Coronary artery (tissue), 2 donors: ENCODE results near the gene ERAS.

Source experiments
- DNase-seq: peaks from one replicate; pipeline ENCODE4 v3.0.0-alpha.2; 2017; ENCODE audit warnings: low spot score
- H3K27ac ChIP-seq, 2 donors: fragments of 200-600 bp; sonication (generic); one replicate each; pipeline ENCODE4 v1.5.1; 2016 to 2019
- H3K4me3 ChIP-seq: fragments of 200-600 bp; sonication (generic); 2 replicates; pipeline ENCODE4 v1.5.1; 2016; ENCODE audit warnings: mild to moderate bottlenecking, moderate library complexity
- TF ChIP-seq, protein P1 (sequence below): fragments of 200-600 bp; sonication (generic); IDR thresholded peaks from one replicate; pipeline ENCODE4 v1.5.1; 2019; ENCODE audit warnings: antibody characterized with exemption

Gene ERAS

DNA sequence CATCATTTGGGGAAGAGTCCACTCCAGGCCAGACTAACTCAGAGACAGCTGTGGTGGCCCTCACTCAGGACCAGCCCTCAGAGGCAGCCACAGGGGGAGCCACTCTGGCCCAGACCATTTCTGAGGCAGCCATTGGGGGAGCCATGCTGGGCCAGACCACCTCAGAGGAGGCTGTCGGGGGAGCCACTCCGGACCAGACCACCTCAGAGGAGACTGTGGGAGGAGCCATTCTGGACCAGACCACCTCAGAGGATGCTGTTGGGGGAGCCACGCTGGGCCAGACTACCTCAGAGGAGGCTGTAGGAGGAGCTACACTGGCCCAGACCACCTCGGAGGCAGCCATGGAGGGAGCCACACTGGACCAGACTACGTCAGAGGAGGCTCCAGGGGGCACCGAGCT, 3.3 kb upstream of the ERAS start:
- TF ChIP-seq, protein P1, sequence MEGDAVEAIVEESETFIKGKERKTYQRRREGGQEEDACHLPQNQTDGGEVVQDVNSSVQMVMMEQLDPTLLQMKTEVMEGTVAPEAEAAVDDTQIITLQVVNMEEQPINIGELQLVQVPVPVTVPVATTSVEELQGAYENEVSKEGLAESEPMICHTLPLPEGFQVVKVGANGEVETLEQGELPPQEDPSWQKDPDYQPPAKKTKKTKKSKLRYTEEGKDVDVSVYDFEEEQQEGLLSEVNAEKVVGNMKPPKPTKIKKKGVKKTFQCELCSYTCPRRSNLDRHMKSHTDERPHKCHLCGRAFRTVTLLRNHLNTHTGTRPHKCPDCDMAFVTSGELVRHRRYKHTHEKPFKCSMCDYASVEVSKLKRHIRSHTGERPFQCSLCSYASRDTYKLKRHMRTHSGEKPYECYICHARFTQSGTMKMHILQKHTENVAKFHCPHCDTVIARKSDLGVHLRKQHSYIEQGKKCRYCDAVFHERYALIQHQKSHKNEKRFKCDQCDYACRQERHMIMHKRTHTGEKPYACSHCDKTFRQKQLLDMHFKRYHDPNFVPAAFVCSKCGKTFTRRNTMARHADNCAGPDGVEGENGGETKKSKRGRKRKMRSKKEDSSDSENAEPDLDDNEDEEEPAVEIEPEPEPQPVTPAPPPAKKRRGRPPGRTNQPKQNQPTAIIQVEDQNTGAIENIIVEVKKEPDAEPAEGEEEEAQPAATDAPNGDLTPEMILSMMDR, result no peak
- DNase-seq, result no peak
- Histone ChIP-seq H3K4me3 (no peak overlapping the region), H3K27ac (no peak overlapping the region)

DNA sequence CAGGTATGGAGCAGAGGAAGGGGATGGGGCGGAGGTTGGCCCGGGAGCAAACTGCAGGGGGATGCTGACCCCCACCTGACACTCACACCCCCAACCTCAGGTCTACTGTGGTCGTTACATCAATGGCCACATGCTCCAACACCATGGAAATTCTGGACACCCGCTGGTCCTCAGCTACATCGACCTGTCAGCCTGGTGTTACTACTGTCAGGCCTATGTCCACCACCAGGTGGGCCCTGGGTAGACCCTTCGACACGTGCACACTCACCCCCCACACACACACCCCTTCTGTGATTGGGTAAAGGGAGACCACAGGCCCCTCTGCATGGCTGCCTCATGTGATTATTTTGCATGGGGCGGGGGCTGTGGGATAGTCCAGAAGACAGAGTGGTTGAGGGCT, 2.2 kb upstream of the ERAS start:
- Histone ChIP-seq H3K27ac (no peak overlapping the region), H3K4me3 (no peak overlapping the region)
- no peak for DNase-seq
- TF ChIP-seq, protein P1, result no peak

DNA sequence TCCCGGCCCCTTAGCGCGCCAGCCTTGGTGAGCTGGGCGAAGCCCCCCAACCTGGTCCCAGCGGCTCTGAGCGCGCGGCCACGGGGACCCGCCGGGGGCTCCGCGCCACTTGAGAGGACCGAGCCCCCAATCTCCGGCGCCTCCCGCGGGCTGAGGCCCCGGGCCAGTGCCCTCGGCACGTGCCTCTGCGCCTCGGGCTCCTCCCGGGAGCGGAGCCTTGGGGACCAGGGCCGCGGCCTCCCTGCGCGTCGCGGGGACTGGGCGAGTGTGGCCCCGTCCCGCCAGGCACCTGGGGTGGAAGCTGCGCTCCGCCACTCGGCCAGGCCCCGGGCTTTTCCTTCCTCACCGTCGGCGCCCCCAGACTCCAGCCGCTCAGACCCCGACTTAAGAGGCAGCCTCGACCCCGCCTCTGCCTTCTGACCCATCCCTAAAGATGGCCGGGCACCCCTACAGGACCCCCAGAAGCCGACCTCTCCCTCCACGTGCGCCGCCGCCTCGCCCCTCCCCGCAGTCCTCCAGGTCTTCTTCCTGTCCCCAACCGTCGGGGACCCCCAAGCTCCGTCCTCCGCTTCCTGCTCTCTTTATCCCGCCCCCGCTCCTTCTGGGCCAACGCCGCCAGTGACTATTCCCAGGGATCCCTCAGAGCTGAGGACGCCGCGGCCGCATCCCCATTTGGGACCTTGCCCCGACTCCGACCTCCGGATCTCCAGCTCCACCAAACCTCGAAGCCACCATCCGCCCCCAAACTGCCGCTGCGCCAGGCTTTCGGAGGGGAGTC, 752 bp downstream of the ERAS start:
- TF ChIP-seq, protein P1, result no peak
- no peak for DNase-seq
- Histone ChIP-seq H3K4me3 (no peak overlapping the region), H3K27ac (no peak overlapping the region)

GRCh38 chrX:48827654-48827968, 1.3 kb downstream of the ERAS start:
- TF ChIP-seq, protein P1, result no peak
- no peak for DNase-seq
- no peak overlapping the region for H3K27ac ChIP-seq
- no peak overlapping the region for H3K4me3 ChIP-seq

DNA sequence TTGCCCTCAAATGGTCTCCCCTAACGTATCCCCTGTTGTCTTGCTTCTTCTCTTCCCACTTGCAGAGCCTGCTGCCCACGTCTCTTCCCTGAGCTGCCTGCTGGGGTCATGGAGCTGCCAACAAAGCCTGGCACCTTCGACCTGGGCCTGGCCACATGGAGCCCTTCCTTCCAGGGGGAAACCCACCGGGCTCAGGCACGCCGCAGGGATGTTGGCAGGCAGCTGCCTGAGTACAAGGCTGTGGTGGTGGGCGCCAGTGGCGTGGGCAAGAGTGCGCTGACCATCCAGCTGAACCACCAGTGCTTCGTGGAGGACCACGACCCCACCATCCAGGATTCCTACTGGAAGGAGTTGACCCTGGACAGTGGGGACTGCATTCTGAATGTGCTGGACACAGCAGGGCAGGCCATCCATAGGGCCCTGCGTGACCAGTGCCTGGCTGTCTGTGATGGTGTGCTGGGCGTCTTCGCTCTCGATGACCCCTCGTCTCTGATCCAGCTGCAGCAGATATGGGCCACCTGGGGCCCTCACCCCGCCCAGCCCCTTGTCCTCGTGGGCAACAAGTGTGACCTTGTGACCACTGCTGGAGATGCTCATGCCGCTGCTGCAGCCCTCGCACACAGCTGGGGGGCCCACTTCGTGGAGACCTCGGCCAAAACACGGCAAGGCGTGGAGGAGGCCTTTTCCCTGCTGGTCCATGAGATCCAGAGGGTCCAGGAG, 2.9 kb downstream of the ERAS start:
- no peak for DNase-seq
- no peak overlapping the region for H3K27ac ChIP-seq
- no peak overlapping the region for H3K4me3 ChIP-seq
- TF ChIP-seq, protein P1, result no peak

GRCh38 chrX:48831136-48831908, 5.0 kb downstream of the ERAS start:
- TF ChIP-seq, protein P1, result no peak
- H3K27ac ChIP-seq, result no peak overlapping the region
- DNase-seq, result no peak
- H3K4me3 ChIP-seq, result no peak overlapping the region
